ENCODE measurements around the gene MATR3. TPM values are rescaled to one million over a fixed set of nuclear protein-coding genes. Genes with fewer than 3 reads are reported as not detected.

The MATR3 gene
- polyA plus RNA-seq (2012; ENCODE audit: missing spikeins): 168 TPM

GRCh38 chr5:139293507-139294373, at the start of gene MATR3:
TSS of gene MATR3 (plus strand) at chr5:139293740. CDS start at chr5:139307416, 13,676 bp downstream.
- TF ChIP-seq POLR2A (IDR thresholded peaks at IDR 0.05; ENCODE audit: low read depth, low read length) (peak; percentile 95), TAF1 (IDR thresholded peaks at IDR 0.05; ENCODE audit: borderline replicate concordance, low read depth, low read length) (peak; percentile 84; the same call in 1 of the 2 replicates), POLR2AphosphoS5 (IDR thresholded peaks at IDR 0.05; ENCODE audit: low read depth, low read length) (peak; percentile 92)
- peak; percentile 93 for FAIRE-seq
- peak; percentile 82 for DNase-seq (ENCODE audit: insufficient read length)

GRCh38 chr5:139245637-139246339, 47.8 kb upstream of the MATR3 start:
- DNase-seq (ENCODE audit: insufficient read length) (no peak), FAIRE-seq (peak; percentile 68)
- no peak for TF ChIP-seq POLR2A (IDR thresholded peaks at IDR 0.05; ENCODE audit: low read depth, low read length)
- no peak for TF ChIP-seq TAF1 (IDR thresholded peaks at IDR 0.05; ENCODE audit: borderline replicate concordance, low read depth, low read length)
- TF ChIP-seq POLR2AphosphoS5 (IDR thresholded peaks at IDR 0.05; ENCODE audit: low read depth, low read length): no peak

- no peak for TF ChIP-seq TAF1 (IDR thresholded peaks at IDR 0.05; ENCODE audit: borderline replicate concordance, low read depth, low read length)
- TF ChIP-seq POLR2A (IDR thresholded peaks at IDR 0.05; ENCODE audit: low read depth, low read length): no peak
- TF ChIP-seq POLR2AphosphoS5 (IDR thresholded peaks at IDR 0.05; ENCODE audit: low read depth, low read length): no peak
- DNase-seq (ENCODE audit: insufficient read length): no peak
- no peak for FAIRE-seq
Observed at GRCh38 chr5:139246394-139246793, 47.1 kb upstream of the MATR3 start.

- DNase-seq (ENCODE audit: insufficient read length): no peak
- no peak for TF ChIP-seq POLR2A (IDR thresholded peaks at IDR 0.05; ENCODE audit: low read depth, low read length)
- TF ChIP-seq TAF1 (IDR thresholded peaks at IDR 0.05; ENCODE audit: borderline replicate concordance, low read depth, low read length): no peak
- TF ChIP-seq POLR2AphosphoS5 (IDR thresholded peaks at IDR 0.05; ENCODE audit: low read depth, low read length): no peak
Observed at GRCh38 chr5:139248826-139249453, 44.6 kb upstream of the MATR3 start.

GRCh38 chr5:139251281-139251687, 42.3 kb upstream of the MATR3 start:
- TF ChIP-seq TAF1 (IDR thresholded peaks at IDR 0.05; ENCODE audit: borderline replicate concordance, low read depth, low read length): no peak
- TF ChIP-seq POLR2A (IDR thresholded peaks at IDR 0.05; ENCODE audit: low read depth, low read length): no peak
- TF ChIP-seq POLR2AphosphoS5 (IDR thresholded peaks at IDR 0.05; ENCODE audit: low read depth, low read length): no peak
- FAIRE-seq (peak; percentile 88), DNase-seq (ENCODE audit: insufficient read length) (peak; percentile 48)

More at GRCh38 chr5:139248826-139249453, 44.6 kb upstream of the MATR3 start:
- no peak for FAIRE-seq

GRCh38 chr5:139251695-139252288, 41.7 kb upstream of the MATR3 start:
- DNase-seq (ENCODE audit: insufficient read length) (no peak), FAIRE-seq (peak; percentile 17)
- TF ChIP-seq POLR2AphosphoS5 (IDR thresholded peaks at IDR 0.05; ENCODE audit: low read depth, low read length): no peak

- TF ChIP-seq POLR2A (IDR thresholded peaks at IDR 0.05; ENCODE audit: low read depth, low read length) (no peak), TAF1 (IDR thresholded peaks at IDR 0.05; ENCODE audit: borderline replicate concordance, low read depth, low read length) (no peak), POLR2AphosphoS5 (IDR thresholded peaks at IDR 0.05; ENCODE audit: low read depth, low read length) (no peak)
- FAIRE-seq (no peak), DNase-seq (ENCODE audit: insufficient read length) (no peak)
Observed at GRCh38 chr5:139253115-139253514, 40.4 kb upstream of the MATR3 start.

- FAIRE-seq (no peak), DNase-seq (ENCODE audit: insufficient read length) (no peak)
- TF ChIP-seq TAF1 (IDR thresholded peaks at IDR 0.05; ENCODE audit: borderline replicate concordance, low read depth, low read length) (no peak), POLR2AphosphoS5 (IDR thresholded peaks at IDR 0.05; ENCODE audit: low read depth, low read length) (no peak), POLR2A (IDR thresholded peaks at IDR 0.05; ENCODE audit: low read depth, low read length) (no peak)
Observed at GRCh38 chr5:139256820-139257219, 36.7 kb upstream of the MATR3 start.

GRCh38 chr5:139262059-139262741, 31.3 kb upstream of the MATR3 start:
- DNase-seq (ENCODE audit: insufficient read length) (no peak), FAIRE-seq (no peak)

GRCh38 chr5:139262742-139263445, 30.6 kb upstream of the MATR3 start:
- DNase-seq (ENCODE audit: insufficient read length) (peak; percentile 66), FAIRE-seq (peak; percentile 71)
- TF ChIP-seq POLR2AphosphoS5 (IDR thresholded peaks at IDR 0.05; ENCODE audit: low read depth, low read length) (no peak), POLR2A (IDR thresholded peaks at IDR 0.05; ENCODE audit: low read depth, low read length) (no peak), TAF1 (IDR thresholded peaks at IDR 0.05; ENCODE audit: borderline replicate concordance, low read depth, low read length) (no peak)

More at GRCh38 chr5:139262059-139262741, 31.3 kb upstream of the MATR3 start:
- TF ChIP-seq POLR2AphosphoS5 (IDR thresholded peaks at IDR 0.05; ENCODE audit: low read depth, low read length) (no peak), TAF1 (IDR thresholded peaks at IDR 0.05; ENCODE audit: borderline replicate concordance, low read depth, low read length) (no peak), POLR2A (IDR thresholded peaks at IDR 0.05; ENCODE audit: low read depth, low read length) (no peak)

Data from GM12892 (cell line).